Measurements from ENCODE around the gene AURKAIP1.

GRCh38 chr1:1400576-1401456 is 25.8 kb upstream of the AURKAIP1 start:
- TF ChIP-seq, protein P1, sequence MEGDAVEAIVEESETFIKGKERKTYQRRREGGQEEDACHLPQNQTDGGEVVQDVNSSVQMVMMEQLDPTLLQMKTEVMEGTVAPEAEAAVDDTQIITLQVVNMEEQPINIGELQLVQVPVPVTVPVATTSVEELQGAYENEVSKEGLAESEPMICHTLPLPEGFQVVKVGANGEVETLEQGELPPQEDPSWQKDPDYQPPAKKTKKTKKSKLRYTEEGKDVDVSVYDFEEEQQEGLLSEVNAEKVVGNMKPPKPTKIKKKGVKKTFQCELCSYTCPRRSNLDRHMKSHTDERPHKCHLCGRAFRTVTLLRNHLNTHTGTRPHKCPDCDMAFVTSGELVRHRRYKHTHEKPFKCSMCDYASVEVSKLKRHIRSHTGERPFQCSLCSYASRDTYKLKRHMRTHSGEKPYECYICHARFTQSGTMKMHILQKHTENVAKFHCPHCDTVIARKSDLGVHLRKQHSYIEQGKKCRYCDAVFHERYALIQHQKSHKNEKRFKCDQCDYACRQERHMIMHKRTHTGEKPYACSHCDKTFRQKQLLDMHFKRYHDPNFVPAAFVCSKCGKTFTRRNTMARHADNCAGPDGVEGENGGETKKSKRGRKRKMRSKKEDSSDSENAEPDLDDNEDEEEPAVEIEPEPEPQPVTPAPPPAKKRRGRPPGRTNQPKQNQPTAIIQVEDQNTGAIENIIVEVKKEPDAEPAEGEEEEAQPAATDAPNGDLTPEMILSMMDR (IDR thresholded peaks at IDR 0.05; ENCODE audit: poor library complexity, severe bottlenecking): no peak
- TF ChIP-seq RAD21 (conservative IDR thresholded peaks at IDR 0.05) (no peak), POLR2AphosphoS5 (IDR thresholded peaks at IDR 0.05) (no peak), TAF1 (IDR thresholded peaks at IDR 0.05; ENCODE audit: low read depth) (no peak), MXI1 (conservative IDR thresholded peaks at IDR 0.05; ENCODE audit: poor library complexity, severe bottlenecking) (no peak), EZH2 (IDR thresholded peaks at IDR 0.05; ENCODE audit: borderline replicate concordance, insufficient read depth, low read length, poor library complexity, severe bottlenecking) (no peak), EP300 (conservative IDR thresholded peaks at IDR 0.05; ENCODE audit: poor library complexity, severe bottlenecking) (no peak), SMC3 (conservative IDR thresholded peaks at IDR 0.05; ENCODE audit: poor library complexity) (no peak)
- TF ChIP-seq, protein P2, sequence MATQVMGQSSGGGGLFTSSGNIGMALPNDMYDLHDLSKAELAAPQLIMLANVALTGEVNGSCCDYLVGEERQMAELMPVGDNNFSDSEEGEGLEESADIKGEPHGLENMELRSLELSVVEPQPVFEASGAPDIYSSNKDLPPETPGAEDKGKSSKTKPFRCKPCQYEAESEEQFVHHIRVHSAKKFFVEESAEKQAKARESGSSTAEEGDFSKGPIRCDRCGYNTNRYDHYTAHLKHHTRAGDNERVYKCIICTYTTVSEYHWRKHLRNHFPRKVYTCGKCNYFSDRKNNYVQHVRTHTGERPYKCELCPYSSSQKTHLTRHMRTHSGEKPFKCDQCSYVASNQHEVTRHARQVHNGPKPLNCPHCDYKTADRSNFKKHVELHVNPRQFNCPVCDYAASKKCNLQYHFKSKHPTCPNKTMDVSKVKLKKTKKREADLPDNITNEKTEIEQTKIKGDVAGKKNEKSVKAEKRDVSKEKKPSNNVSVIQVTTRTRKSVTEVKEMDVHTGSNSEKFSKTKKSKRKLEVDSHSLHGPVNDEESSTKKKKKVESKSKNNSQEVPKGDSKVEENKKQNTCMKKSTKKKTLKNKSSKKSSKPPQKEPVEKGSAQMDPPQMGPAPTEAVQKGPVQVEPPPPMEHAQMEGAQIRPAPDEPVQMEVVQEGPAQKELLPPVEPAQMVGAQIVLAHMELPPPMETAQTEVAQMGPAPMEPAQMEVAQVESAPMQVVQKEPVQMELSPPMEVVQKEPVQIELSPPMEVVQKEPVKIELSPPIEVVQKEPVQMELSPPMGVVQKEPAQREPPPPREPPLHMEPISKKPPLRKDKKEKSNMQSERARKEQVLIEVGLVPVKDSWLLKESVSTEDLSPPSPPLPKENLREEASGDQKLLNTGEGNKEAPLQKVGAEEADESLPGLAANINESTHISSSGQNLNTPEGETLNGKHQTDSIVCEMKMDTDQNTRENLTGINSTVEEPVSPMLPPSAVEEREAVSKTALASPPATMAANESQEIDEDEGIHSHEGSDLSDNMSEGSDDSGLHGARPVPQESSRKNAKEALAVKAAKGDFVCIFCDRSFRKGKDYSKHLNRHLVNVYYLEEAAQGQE (IDR thresholded peaks at IDR 0.05; ENCODE audit: borderline replicate concordance): no peak

All from neural cell (in vitro differentiated cells).